ES-I3 (cell line): Measurements from ENCODE around the gene ZNF385B.

Source experiments
- H3K36me3 ChIP-seq: 2 replicates; pipeline ENCODE4 v1.6.1; 2013; ENCODE audit warnings: mild to moderate bottlenecking, low read length, control low read depth, moderate library complexity; ENCODE audit not compliant: insufficient read depth
- H3K4me1 ChIP-seq: 2 replicates; pipeline ENCODE4 v1.6.1; 2013; ENCODE audit warnings: mild to moderate bottlenecking, control low read depth, low read length; ENCODE audit not compliant: insufficient read depth
- H3K9ac ChIP-seq: 2 replicates; pipeline ENCODE4 v1.6.1; 2013; ENCODE audit warnings: low read depth, mild to moderate bottlenecking, low read length, moderate library complexity
- H3K9me3 ChIP-seq: 2 replicates; pipeline ENCODE4 v1.6.1; 2013; ENCODE audit warnings: mild to moderate bottlenecking, low read length, moderate library complexity; ENCODE audit not compliant: control insufficient read depth, insufficient read depth

The ZNF385B gene

DNA sequence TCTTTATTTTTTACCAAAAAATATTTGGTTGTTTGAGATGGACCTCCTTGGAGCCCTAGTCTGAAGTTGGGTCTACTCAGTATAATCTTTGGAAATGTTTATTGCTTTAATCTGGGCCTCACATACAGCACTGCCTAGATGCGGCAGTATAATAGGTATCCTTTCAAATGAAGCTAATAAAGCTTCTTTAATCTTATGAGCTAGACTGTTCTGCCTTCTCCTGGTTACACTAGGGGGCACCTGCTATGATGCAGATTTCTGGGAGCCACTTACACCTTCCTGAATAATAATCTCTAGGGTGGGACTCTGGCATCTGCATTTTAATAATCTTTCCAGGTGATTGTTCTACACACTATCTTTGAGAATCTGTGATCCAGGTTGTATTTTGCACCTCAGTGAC lies 427.1 kb downstream of the ZNF385B start:
- Histone ChIP-seq H3K4me1 (peaks cover 14% of the 10 kb centered on the region), H3K9me3 (no peaks in the 10 kb centered on the region), H3K36me3 (no peaks in the 10 kb centered on the region), H3K9ac (no peak overlapping the region)

DNA sequence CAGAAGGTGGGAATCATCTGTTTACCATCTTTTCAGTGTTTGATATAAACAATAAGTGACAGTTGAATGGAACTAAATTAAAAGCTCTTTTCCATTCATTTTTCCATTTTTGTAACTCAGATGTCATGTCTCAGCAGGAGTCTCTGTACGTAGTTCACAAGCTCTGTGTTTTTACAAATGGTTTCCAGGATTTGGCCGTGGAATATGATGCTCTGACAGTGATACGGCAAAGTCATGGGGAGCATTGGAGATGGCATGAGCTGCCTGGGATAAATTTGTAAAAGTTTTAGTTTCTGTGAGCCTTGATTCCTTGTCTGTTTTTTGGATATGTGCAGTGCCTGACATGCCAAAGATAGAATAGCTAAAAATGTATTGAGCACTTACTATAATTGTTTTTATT lies 428.7 kb downstream of the ZNF385B start:
- Histone ChIP-seq H3K36me3 (no peaks in the 10 kb centered on the region), H3K9ac (no peak overlapping the region), H3K4me1 (peaks cover 24% of the 10 kb centered on the region)

DNA sequence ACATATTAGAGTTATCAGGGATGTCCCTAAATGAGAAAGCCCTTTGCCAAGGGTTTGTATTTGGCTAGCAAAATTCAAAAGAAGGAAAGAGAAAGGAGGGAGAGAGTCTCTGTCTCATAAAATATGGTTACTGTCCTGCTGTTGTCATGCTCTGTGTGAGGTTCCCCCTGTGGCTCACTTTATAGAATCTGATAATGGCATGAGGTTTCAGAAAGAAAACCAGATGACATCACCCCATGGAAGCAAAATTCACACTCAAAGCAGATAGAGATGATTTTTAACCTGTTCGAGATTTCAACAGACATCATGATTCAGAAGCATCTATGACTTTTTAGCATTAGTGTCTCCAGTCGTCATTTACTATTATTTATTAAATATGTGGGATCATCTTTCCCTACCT lies 431.8 kb downstream of the ZNF385B start:
- Histone ChIP-seq H3K36me3 (no peaks in the 10 kb centered on the region), H3K9ac (no peak overlapping the region), H3K4me1 (0 out of 2 replicates have a peak, but pooled peaks cover 14% of the 10 kb centered on the region), H3K9me3 (no peaks in the 10 kb centered on the region)

More for the DNA sequence above, 428.7 kb downstream of the ZNF385B start:
- no peaks in the 10 kb centered on the region for H3K9me3 ChIP-seq

DNA sequence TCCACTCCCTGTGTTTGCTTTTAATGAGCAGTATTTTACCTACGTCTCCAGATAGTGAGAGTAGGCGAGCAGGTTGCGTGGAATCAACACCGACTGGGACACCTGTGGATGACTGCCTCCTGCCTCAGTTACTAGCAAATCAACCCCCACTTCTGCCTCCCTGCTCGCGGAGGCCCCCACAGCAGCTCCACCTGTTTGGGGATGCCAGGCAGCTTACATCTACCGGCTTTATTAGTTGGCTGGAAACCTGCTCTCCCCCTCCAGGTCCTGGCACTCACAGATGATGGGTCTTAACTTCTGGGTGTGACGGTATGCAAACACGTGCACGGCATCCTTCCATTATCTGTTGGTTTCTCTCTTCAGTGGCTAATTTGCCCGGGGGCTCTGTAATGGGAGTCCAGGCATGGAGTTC lies 432.3 kb downstream of the ZNF385B start:
- Histone ChIP-seq H3K9ac (peak overlapping the region; percentile 30; the same call in 1 of the 2 replicates), H3K36me3 (no peaks in the 10 kb centered on the region), H3K4me1 (0 out of 2 replicates have a peak, but pooled peaks cover 11% of the 10 kb centered on the region), H3K9me3 (no peaks in the 10 kb centered on the region)

DNA sequence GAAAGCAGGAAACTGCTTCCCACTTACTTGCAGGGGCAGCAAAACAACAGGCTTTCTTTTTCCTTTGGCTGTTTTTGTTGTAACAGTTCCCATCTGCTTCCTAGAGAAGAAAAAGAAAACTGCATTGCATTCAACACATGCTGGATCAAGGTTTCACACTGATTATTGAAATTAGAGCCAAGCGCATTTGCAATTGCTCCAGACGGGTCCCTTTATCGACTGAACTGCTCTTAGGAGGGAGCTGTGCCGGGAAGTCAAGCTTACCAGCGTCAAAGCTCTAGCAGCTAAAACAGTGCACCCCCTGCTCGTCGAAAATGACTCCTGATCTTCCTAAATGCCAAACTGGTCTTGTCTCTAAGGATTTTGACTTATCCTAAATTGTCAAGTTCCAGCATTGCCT lies 432.8 kb downstream of the ZNF385B start:
- H3K4me1 ChIP-seq = 0 out of 2 replicates have a peak, but pooled peaks cover 11% of the 10 kb centered on the region
- peak overlapping the region; percentile 30; the same call in 1 of the 2 replicates for H3K9ac ChIP-seq
- no peaks in the 10 kb centered on the region for H3K9me3 ChIP-seq
- no peaks in the 10 kb centered on the region for H3K36me3 ChIP-seq

DNA sequence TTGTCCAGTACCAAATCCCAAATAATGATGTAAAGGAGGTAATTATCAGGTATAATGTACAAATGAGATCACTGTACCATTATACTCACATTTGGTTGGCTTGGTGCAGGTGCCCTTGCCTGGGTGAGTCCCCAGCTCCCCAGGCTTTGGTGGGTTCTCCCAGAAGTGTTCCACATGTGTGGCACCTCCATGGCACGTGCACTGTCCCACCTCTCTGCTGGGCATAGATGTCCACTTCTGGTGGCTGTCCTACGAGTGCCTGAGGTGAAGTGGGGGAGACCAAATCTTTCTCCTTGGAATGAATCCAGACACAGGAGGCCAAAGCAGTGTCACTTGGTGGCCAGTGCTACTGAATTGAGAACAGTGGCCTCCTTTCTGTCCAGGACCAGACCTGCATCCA lies 434.3 kb downstream of the ZNF385B start:
- 0 out of 2 replicates have a peak, but pooled peaks cover 11% of the 10 kb centered on the region for H3K4me1 ChIP-seq
- H3K36me3 ChIP-seq = no peaks in the 10 kb centered on the region
- H3K9ac ChIP-seq = no peak overlapping the region
- no peaks in the 10 kb centered on the region for H3K9me3 ChIP-seq

DNA sequence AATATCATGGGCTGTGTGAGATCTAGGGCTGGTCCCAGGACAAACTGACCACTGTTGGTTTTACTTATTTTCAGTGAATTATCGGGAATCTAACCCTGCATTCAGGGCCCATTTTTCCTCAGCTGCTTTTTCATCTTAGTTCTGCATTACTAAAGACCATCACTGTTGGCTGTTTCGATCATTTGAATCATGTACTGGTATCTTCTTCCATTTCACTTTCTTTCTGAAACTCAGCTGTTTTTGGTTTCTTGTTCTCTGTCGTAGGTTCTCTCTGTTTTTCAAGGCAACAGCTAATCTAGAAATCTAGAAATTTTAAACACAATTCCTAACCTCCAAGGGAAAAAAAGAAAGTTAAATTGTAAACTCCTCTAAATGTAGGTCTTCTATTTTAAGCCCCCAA lies 436.8 kb downstream of the ZNF385B start:
- H3K9ac ChIP-seq = no peak overlapping the region
- 0 out of 2 replicates have a peak, but pooled peaks cover 11% of the 10 kb centered on the region for H3K4me1 ChIP-seq
- no peaks in the 10 kb centered on the region for H3K36me3 ChIP-seq
- no peaks in the 10 kb centered on the region for H3K9me3 ChIP-seq

DNA sequence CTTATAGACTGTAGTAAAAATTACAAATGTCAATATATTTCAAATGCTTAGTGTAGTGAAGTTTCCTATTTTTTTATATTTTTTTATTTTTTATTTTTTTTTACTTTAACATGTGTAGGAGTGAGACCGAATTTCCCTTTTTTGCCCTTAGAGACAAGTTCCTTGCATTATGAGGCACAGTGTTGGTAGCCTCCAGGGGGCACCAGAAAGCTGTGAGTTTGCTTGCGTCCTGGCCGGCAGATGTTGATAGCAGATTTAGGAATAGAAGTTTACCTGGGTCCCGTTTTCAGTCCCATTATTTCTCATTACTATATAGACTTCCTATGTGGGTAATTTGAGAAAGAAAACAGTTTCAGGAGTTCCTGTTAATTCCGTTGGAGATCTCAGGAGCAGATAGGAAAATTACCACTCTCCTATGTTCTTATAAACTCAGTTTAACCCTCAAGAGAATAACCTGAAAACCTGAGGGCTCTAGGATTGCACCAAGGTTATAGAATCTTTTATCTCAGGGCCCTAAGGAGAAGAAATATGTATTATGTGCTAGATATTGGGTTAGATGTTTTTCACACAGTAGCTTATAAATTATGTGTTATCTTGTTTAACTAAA lies 439.3 kb downstream of the ZNF385B start:
- no peak overlapping the region for H3K9ac ChIP-seq
- H3K36me3 ChIP-seq = no peaks in the 10 kb centered on the region
- H3K4me1 ChIP-seq = no peaks in the 10 kb centered on the region
- H3K9me3 ChIP-seq = no peaks in the 10 kb centered on the region

DNA sequence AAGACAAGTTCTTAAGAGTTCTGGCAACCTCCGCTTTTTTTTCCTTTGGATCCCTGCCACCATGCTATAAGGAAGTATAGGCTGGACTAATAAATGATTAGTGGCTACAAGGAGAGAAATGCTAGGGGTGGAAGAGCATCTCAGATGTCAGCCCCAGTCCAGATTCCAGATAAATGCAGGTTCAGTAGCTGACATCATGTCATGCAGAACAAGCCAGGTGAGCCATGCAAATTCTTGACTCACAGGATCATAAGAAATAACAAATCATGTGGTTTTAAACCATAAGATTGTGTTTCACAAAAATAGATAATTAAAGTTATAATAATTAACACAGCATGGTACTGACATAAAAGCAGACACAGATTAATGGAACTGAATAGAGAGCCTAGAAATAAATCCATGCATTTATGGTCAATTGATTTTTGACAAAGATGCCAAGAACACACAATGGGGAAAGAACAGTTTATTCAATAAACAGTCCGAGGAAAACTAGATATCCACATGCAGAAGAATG lies 443.9 kb downstream of the ZNF385B start:
- 0 out of 2 replicates have a peak, but pooled peaks cover under 1% of the 10 kb centered on the region for H3K4me1 ChIP-seq
- H3K36me3 ChIP-seq = no peaks in the 10 kb centered on the region
- H3K9ac ChIP-seq = no peak overlapping the region
- H3K9me3 ChIP-seq = no peaks in the 10 kb centered on the region

DNA sequence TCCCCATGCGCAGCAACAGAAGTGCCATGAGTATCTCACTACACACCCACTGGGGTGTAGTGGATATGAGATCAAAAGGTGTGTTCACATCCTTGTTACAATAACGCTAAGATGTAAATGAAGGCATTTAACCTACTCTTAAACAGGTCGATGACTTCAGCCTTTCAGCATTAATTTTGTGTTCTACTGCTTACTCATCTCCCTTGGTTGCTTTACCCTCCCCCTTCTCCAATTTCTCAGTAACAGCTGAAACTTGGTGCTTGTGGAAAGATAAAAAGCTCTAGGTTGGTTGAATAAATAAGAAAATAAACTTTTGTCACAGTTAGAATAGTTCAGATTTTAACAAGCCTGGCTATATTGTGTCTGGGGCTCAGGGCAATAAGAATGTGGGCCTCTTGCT lies 449.3 kb downstream of the ZNF385B start:
- H3K4me1 ChIP-seq = peaks cover 13% of the 10 kb centered on the region; the same call in 1 of the 2 replicates
- H3K9me3 ChIP-seq = no peaks in the 10 kb centered on the region

DNA sequence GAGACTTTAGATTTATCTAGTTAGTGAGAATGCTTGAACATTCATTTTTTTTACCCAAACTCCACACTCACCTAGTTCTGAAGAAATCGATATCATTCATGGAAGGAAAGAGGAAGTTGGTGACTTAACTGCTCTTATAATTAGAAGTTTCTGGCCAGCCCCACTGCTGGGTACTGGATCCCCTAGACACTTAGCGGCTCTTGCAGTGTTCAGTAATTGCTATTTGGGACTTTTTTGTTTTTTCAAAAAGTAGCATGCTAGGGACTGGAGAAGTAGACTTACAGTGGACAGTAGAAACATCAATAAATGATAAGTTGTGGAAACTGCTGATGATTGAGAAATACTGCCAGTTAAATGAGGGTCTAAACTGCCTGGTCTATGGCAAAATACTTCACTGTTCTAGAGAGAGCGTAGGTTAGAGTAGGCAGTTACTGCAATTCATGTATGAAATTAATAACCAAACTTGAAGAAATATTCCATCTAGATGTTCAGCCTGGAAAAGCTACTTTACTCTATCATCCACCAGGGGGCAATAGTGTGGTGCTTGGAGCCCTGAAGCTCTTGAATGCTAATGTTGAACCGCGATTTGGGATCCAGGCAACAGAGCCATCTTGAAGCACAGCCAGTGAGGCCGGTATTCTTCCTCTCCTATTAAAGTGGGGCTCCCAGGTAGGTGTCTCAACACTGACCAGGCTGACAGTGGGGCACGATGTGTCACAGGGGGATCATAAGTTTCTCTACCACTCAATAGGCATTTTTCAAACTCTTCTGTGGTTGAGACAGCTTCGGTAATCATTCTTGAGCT lies 450.7 kb downstream of the ZNF385B start:
- no peaks in the 10 kb centered on the region for H3K9me3 ChIP-seq
- H3K4me1 ChIP-seq = peaks cover 13% of the 10 kb centered on the region; the same call in 1 of the 2 replicates
- H3K36me3 ChIP-seq = no peaks in the 10 kb centered on the region
- H3K9ac ChIP-seq = no peak overlapping the region

More for the DNA sequence above, 449.3 kb downstream of the ZNF385B start:
- H3K9ac ChIP-seq = no peak overlapping the region
- no peaks in the 10 kb centered on the region for H3K36me3 ChIP-seq

DNA sequence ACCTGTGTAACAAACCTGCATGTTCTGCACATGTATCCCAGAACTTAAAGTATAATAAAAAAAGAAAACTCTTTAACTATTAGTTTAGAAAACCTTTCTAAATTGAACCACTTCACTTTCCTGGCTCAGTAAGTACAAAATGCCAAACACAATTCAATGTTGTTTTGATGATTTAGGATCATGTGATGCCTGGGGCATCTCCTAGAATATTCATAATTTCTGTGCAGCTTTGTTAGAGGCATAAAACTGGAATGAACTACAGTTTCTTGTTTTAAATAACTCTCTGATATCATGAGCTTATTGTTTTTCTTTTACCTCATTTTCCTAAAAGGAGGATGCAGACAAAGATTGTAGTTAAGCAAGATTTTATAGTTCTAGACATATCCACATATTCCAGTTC lies 457.8 kb downstream of the ZNF385B start:
- Histone ChIP-seq H3K36me3 (no peaks in the 10 kb centered on the region), H3K9me3 (no peaks in the 10 kb centered on the region), H3K4me1 (no peaks in the 10 kb centered on the region), H3K9ac (no peak overlapping the region)

DNA sequence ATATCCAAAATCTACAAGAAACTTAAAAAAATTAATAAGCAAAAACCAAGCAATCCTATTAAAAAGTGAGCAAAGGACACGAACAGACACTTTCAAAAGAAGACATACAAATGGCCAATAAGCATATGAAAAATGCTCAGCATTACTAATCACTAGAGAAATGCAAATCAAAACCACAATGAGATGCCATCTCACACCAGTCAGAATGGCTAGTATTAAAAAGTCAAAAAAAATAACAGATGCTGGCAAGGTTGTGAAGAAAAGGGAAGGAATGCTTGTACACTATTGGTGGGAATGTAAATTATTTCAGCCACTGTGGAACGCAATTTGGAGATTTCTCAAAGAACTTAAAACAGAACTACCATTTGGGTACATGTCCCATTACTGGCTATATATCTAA lies 467.9 kb downstream of the ZNF385B start:
- Histone ChIP-seq H3K9ac (no peak overlapping the region), H3K9me3 (no peaks in the 10 kb centered on the region), H3K36me3 (no peaks in the 10 kb centered on the region), H3K4me1 (no peaks in the 10 kb centered on the region)
